ENCODE measurements around the gene RAG2.

The RAG2 gene

GRCh38 chr11:36601155-36601554 lies 3.1 kb upstream of the RAG2 start:
- DNase-seq (ENCODE audit: low read depth in 3 of 3, low spot score in 1 of 3): no peak

- DNase-seq (ENCODE audit: low read depth in 3 of 3, low spot score in 1 of 3): no peak
These were observed 2.1 kb upstream of the RAG2 start for GRCh38 chr11:36600180-36600579.

- DNase-seq (ENCODE audit: low read depth in 3 of 3, low spot score in 1 of 3): no peak
These were observed 1.2 kb downstream of the RAG2 start for GRCh38 chr11:36596880-36597279.

- DNase-seq (ENCODE audit: low read depth in 3 of 3, low spot score in 1 of 3): peak in 1 of 3 donors; percentile 4
These were observed 3.6 kb downstream of the RAG2 start, which contains the start of gene IFTAP for GRCh38 chr11:36594316-36594989. Gene IFTAP, plus strand, starts transcription at chr11:36594502. Its CDS starts 15,602 bp downstream, at chr11:36610104.

- no peak for DNase-seq (ENCODE audit: low read depth in 3 of 3, low spot score in 1 of 3)
These were observed 6.6 kb downstream of the RAG2 start for GRCh38 chr11:36591433-36591832.

GRCh38 chr11:36590513-36590912 lies 7.5 kb downstream of the RAG2 start:
- DNase-seq (ENCODE audit: low read depth in 3 of 3, low spot score in 1 of 3): no peak

- DNase-seq (ENCODE audit: low read depth in 3 of 3, low spot score in 1 of 3): no peak
These were observed 9.9 kb downstream of the RAG2 start for GRCh38 chr11:36588099-36588498.

- no peak for DNase-seq (ENCODE audit: low read depth in 3 of 3, low spot score in 1 of 3)
These were observed 11.5 kb downstream of the RAG2 start for GRCh38 chr11:36586543-36586942.

- DNase-seq (ENCODE audit: low read depth in 3 of 3, low spot score in 1 of 3): no peak
These were observed 14.4 kb downstream of the RAG2 start for GRCh38 chr11:36583667-36584066.

GRCh38 chr11:36581536-36581935 lies 16.5 kb downstream of the RAG2 start:
- no peak for DNase-seq (ENCODE audit: low read depth in 3 of 3, low spot score in 1 of 3)

- DNase-seq (ENCODE audit: low read depth in 3 of 3, low spot score in 1 of 3): no peak
These were observed 19.6 kb downstream of the RAG2 start for GRCh38 chr11:36578458-36578857.

GRCh38 chr11:36577859-36578258 lies 20.2 kb downstream of the RAG2 start:
- no peak for DNase-seq (ENCODE audit: low read depth in 3 of 3, low spot score in 1 of 3)

GRCh38 chr11:36577373-36577772 lies 20.7 kb downstream of the RAG2 start:
- no peak for DNase-seq (ENCODE audit: low read depth in 3 of 3, low spot score in 1 of 3)

- DNase-seq (ENCODE audit: low read depth in 3 of 3, low spot score in 1 of 3): no peak
These were observed 23.6 kb downstream of the RAG2 start for GRCh38 chr11:36574486-36574885.

GRCh38 chr11:36569095-36569494 lies 28.9 kb downstream of the RAG2 start:
- no peak for DNase-seq (ENCODE audit: low read depth in 3 of 3, low spot score in 1 of 3)

- DNase-seq (ENCODE audit: low read depth in 3 of 3, low spot score in 1 of 3): no peak
These were observed 30.3 kb downstream of the RAG2 start, which contains the start of gene RAG1 for GRCh38 chr11:36567694-36568093. Gene RAG1, plus strand, starts transcription at chr11:36568007. Its CDS starts 5,298 bp downstream, at chr11:36573305.

GRCh38 chr11:36566407-36567053 lies 31.5 kb downstream of the RAG2 start:
- no peak for DNase-seq (ENCODE audit: low read depth in 3 of 3, low spot score in 1 of 3)

GRCh38 chr11:36565031-36565610 lies 32.9 kb downstream of the RAG2 start:
- no peak for DNase-seq (ENCODE audit: low read depth in 3 of 3, low spot score in 1 of 3)

- peak in 1 of 3 donors; percentile 6 for DNase-seq (ENCODE audit: low read depth in 3 of 3, low spot score in 1 of 3)
These were observed 33.5 kb downstream of the RAG2 start for GRCh38 chr11:36564376-36565030.

GRCh38 chr11:36558571-36559413 lies 39.2 kb downstream of the RAG2 start:
- no peak for DNase-seq (ENCODE audit: low read depth in 3 of 3, low spot score in 1 of 3)

GRCh38 chr11:36557991-36558390 lies 40.0 kb downstream of the RAG2 start:
- DNase-seq (ENCODE audit: low read depth in 3 of 3, low spot score in 1 of 3): no peak

Data from stimulated activated CD4-positive, alpha-beta T cell treated with anti-CD3 and anti-CD28 coated beads, TNF-alpha, amount 100 ng/mL, for 1 hour (primary cell).